Adrenal gland (tissue), 5 donors: ENCODE results near the gene PRADC1.

Experiments used
- CTCF ChIP-seq, 6 experiments: fragments of 450-650 bp in 4 of 6; fragments of 200-600 bp in 2 of 6; sonication (generic) in 1 of 6; IDR thresholded peaks; 1 replicate in 5 of 6; 2 replicates in 1 of 6; pipeline versions ENCODE4 v1.5.1 to v1.8.0; 2016 to 2021; ENCODE audit warnings: antibody characterized with exemption in 6 of 6, mild to moderate bottlenecking in 2 of 6, moderate library complexity in 1 of 6
- POLR2A ChIP-seq, 2 donors: fragments of 450-650 bp; IDR thresholded peaks; one replicate each; pipeline ENCODE4 v1.6.1; 2017; ENCODE audit warnings: antibody characterized with exemption in 2 of 2, mild to moderate bottlenecking in 2 of 2, moderate library complexity in 1 of 2
- donor health status: DM: no; HTN: no; CAD: no.

GRCh38 chr2:73253901-73254300 lies 20.9 kb upstream of the PRADC1 start:
- no peak for TF ChIP-seq CTCF (IDR thresholded peaks at IDR 0.05)
- peak in 1 of 2 donors; percentile 17 for TF ChIP-seq POLR2A (IDR thresholded peaks at IDR 0.05)
